ENCODE measurements around the gene ESPNL.

Gene ESPNL

DNA sequence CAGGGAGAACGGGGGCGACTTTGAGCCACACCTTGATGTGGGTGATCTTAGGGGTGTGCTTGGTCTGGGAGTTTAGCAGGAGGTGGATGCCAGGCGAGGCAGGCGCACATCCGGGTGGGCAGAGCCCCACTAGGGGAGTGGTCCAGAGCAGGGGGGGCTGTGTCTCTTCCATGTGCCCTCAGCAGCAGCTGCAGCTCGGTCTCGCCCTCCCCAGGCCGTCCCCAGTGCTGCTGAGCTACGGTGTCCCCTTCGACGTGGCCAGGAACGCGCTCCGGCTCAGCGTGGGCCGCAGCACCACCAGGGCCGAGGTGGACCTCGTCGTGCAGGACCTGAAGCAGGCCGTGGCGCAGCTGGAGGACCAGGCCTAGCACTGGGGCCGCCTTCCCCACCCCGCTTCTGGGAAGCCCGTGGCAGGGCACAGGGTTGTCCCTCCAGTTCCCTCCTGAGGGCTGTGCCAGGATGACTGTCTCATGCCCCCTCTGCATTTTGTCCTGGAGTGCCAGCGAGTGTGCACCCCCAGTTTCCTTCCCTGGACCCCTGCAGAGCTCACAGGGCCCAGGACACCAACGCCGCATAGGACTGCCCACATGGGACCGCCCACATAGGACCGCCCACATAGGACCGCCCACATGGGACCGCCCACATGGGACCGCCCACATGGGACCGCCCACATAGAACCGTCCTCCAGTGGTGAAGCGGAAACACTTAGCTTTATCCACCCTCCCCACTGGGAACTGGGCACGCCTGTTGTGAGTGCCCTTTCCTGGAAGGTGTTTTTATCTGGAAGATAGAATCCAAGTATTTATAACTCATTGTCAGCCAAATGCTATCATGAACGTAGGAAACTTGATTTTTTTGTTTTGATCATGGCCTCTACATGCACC lies 1.9 kb upstream of the ESPNL start:
- no peak for DNase-seq (ENCODE audit: low read depth, low spot score)

- DNase-seq (ENCODE audit: low read depth, low spot score) = no peak
Observed at GRCh38 chr2:238098901-238099713, 1.0 kb upstream of the ESPNL start.

DNA sequence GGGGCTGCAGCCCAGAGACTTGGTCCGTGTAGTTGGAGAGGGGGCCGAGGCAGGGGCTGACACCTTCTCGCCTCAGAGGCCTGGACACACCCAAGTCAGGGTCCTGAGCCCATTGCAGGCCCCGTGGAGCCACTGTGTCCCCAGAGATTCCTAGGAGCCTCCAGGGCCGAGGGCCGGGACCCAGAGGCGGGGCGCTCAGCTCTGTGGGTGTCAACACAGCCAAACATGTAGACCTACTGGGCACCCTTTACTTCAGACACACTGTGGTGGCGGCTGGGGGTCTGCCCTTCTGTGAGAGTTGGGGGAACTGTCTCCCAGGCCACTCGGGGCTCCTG lies 459 bp upstream of the ESPNL start:
- DNase-seq (ENCODE audit: low read depth, low spot score) = no peak

GRCh38 chr2:238100821-238101771 lies 956 bp downstream of the ESPNL start:
- DNase-seq (ENCODE audit: low read depth, low spot score) = no peak

- DNase-seq (ENCODE audit: low read depth, low spot score) = no peak
Observed at GRCh38 chr2:238101891-238102841, 2.0 kb downstream of the ESPNL start.

DNA sequence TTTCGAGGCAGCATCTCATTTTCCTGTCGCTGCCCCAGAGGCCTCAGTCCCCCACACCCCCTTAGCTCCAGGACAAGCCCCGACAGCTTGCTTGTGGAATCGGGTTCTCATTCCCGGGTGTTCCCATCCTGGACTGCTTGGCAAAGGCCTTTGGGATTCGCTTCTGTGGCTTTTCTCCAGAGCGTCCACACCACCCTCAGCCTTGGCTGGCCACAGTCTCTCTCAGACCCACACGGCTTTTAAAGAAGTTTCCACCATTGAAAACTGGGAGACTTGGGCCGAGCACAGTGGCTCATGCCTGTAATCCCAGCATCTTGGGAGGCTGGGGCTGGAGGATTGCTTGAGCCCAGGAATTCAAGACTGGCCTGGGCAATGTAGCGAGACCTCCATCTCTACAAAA lies 2.7 kb downstream of the ESPNL start:
- DNase-seq (ENCODE audit: low read depth, low spot score) = no peak

DNA sequence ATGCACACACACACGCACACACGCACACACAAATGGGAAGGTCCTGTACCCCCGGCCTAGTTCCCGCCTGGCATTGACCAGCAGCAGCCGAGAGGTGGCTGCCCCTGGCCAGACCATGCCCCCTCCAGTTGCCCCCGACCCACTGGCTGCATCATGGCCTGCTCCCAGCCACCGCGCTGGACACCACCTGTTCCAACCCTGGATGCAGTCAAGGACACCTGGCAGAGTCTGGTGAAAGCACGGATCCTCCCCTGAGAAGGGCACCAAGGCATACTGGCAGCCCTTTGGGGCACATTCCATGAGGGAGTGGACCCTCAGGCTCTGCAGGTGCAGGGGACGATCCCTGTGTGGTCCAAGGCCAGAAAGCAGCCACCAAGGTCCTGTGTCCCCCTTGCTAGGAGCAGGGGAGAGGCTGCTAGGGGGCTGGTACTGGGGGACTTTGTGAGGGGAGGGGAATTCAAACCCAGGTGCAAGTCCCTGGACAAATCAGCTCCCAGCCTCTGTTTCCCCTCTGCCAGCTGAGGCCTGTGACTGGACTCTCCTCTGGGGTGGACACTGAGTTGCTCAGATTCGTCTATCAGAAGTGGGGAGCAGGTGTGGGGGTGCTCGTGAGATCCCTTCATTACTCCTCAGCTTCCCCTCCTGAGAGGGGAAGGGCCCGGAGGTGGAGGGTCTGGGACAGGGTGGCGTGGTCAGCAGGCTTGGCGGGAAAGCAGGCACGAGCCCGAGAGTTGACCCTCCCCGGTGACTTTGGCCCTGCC lies 3.5 kb downstream of the ESPNL start:
- DNase-seq (ENCODE audit: low read depth, low spot score) = no peak

GRCh38 chr2:238104226-238104690 lies 4.1 kb downstream of the ESPNL start:
- DNase-seq (ENCODE audit: low read depth, low spot score) = no peak

DNA sequence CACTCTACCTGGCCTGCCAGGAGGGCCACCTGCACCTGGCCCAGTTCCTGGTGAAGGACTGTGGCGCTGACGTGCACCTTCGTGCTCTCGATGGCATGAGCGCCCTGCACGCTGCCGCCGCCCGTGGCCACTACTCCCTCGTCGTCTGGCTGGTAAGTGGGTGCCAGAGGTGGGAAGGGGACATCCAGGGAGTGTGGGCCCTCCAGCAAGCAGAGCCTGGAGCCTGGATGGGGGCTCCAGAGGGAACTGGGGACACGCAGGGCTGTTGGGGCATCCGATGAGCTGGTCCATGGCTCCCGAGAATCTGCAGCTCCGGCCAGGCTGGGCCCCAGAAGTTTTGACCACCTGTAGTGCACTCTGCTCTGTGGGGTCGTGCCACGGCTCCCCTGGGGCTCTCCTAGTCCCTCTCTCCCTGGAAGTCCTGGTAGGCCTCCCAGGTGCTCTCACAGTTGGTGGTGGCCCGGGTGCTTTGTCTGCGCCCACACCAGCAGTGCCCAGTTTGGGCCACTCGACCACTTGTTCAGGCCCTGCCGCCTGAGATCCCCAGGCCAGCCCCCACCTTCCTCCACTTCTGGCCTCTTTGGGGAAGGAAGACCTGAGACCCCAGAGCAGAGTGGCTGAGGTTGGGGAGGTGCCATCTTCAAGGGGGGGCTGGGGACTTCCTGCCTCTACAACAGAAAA lies 4.7 kb downstream of the ESPNL start:
- no peak for DNase-seq (ENCODE audit: low read depth, low spot score)

DNA sequence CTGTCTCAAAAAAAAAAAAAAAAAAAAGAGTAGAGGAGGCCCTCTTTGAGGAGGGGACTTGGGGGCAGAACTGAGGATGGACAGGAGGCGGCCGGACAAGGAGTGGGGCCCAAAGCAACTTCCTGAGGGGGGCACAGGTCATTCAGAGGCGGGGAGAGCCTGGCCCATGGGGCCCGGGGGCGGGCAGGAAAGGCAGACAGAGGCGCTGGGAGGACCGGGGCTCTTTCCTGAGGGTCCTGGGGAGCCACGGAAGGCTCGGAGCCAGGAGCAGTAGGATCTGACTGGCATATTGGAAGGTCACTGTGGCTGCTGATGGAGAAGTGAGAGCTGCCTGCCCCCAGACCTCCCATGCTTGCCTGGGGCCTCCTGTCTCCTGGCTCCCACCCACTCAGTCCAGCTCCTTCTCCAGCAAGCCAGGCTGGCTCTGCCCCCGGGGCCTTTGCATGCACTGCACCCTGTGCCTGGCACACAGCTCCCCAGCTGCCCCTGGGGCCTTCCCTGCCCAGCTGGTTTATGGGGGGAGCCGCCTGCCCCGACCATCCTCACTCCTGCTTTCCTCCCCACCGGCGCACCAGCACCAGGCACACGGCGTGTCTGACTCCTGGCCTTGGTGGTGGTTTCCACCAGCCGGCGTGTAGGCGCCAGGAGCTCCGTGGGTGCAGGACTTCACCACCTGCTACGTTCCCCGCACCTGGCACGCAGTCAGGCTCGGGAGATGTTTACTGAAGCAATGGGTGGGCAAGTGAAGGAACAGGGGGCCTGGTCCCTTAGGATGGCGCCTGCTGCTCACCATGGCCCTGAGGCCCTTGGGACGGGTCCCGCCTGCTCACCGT lies 5.6 kb downstream of the ESPNL start:
- no peak for DNase-seq (ENCODE audit: low read depth, low spot score)

GRCh38 chr2:238106339-238106697 lies 6.2 kb downstream of the ESPNL start:
- DNase-seq (ENCODE audit: low read depth, low spot score) = no peak

DNA sequence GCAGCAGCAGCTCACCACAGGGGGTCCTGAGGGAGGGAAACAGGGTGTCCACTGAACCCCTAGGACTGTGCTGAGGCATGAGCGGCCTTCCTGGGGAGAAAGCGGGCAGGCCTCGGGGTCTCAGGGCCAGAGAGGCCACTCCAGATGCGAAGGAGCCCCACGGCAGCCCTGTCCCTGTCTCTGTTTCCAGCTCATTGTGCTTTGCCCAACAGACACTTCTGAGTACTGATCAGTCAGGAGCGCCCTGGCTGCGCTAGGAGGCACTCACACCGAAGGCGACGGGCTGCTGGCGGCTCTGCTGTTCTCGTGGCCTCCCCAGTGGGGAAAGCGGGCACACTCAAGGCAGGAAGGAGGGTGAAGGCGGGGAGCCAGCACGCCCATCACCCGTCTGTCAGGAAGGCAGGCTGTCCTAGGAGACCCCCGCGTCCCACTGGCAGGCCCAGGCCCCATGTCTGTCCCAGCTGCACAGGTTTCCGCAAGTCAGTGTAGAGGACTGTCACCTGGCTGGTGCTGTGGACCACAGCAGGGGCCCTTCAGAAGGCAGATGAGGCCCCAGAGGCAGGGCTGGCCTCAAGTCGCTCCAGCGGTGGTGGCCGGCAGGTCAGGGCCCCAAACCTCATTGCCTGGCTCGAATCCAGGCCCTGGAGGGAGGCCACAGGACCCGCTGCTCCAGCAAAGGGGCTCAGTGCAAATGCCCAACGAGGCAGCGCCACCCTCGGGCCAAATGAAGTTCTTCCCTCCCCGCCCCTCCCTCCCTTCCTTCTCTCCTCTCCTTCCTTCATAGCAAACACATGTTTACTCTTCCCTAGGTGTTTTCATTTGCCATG lies 6.8 kb downstream of the ESPNL start:
- no peak for DNase-seq (ENCODE audit: low read depth, low spot score)

GRCh38 chr2:238107525-238108422 lies 7.6 kb downstream of the ESPNL start:
- DNase-seq (ENCODE audit: low read depth, low spot score) = no peak

GRCh38 chr2:238108423-238109183 lies 8.5 kb downstream of the ESPNL start:
- DNase-seq (ENCODE audit: low read depth, low spot score) = no peak

DNA sequence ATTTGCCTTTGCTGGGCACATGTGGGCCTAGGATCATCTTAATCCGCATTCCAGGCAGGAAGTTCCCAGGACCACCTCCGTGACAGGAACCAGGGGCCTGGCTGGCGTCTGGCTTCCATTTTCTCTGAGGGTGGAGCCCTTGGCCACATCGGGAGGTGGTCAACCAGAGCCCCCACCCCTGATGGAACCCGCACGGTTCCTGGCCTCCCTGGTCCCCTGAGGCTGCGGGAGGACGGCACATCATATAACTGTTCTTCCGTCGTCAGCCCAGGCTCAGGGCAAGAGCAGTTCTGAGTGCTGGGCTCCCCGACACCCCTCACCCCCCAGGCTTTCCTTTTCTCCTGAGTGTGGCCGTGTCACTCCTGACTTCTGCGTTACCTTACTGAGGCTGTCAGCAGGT lies 13.5 kb downstream of the ESPNL start:
- no peak for DNase-seq (ENCODE audit: low read depth, low spot score)
